HL-60 (cell line): ENCODE measurements around the gene PHACTR3.

ENCODE experiments used
- DNase-seq, 2 experiments: peaks; one replicate each; pipeline ENCODE4 v3.0.0-alpha.2; 2010 to 2020; ENCODE audit warnings: low read depth in 1 of 2, low spot score in 1 of 2
- H3K27ac ChIP-seq: fragments of 250-450 bp; sonication (Bioruptor Pico); replicated peaks from 2 replicates; pipeline ENCODE4 v1.5.1; 2020; ENCODE audit warnings: mild to moderate bottlenecking, moderate library complexity
- H3K27me3 ChIP-seq: fragments of 250-450 bp; sonication (Bioruptor Pico); 2 replicates; pipeline ENCODE4 v1.5.1; 2021; ENCODE audit warnings: mild to moderate bottlenecking, moderate library complexity; ENCODE audit not compliant: insufficient read depth, poor library complexity, severe bottlenecking
- H3K4me3 ChIP-seq: replicated peaks from 2 replicates; pipeline ENCODE4 v1.5.1; 2011; ENCODE audit warnings: mild to moderate bottlenecking, control low read depth, low read length; ENCODE audit not compliant: insufficient read depth
- CTCF ChIP-seq: IDR thresholded peaks from one replicate; pipeline ENCODE4 v1.5.1; 2011; ENCODE audit warnings: low read length, control low read depth, inconsistent platforms; ENCODE audit not compliant: insufficient read depth
- GABPA ChIP-seq: IDR thresholded peaks from 2 replicates; pipeline ENCODE4 v1.6.1; 2012; ENCODE audit warnings: low read depth
- POLR2AphosphoS5 ChIP-seq: IDR thresholded peaks from 2 replicates; pipeline ENCODE4 v1.6.1; 2012; ENCODE audit warnings: low read depth
- REST ChIP-seq: IDR thresholded peaks from 2 replicates; pipeline ENCODE4 v1.6.1; 2012; ENCODE audit warnings: low read depth; ENCODE audit not compliant: insufficient replicate concordance
- SPI1 ChIP-seq: IDR thresholded peaks from 2 replicates; pipeline ENCODE4 v1.6.1; 2012; ENCODE audit warnings: low read depth, mild to moderate bottlenecking, borderline replicate concordance

PHACTR3 gene

GRCh38 chr20:59666586-59666985, 62.2 kb downstream of the PHACTR3 start:
- no peak for DNase-seq
- no peak for TF ChIP-seq GABPA
- TF ChIP-seq SPI1 = no peak
- TF ChIP-seq POLR2AphosphoS5 = no peak
- TF ChIP-seq CTCF = no peak
- TF ChIP-seq REST = no peak
- H3K27me3 ChIP-seq = no peaks in the 10 kb centered on the region
- H3K4me3 ChIP-seq = no peak overlapping the region
- H3K27ac ChIP-seq = no peak overlapping the region

- Histone ChIP-seq H3K27me3 (no peaks in the 10 kb centered on the region), H3K27ac (no peak overlapping the region), H3K4me3 (no peak overlapping the region)
- DNase-seq = no peak
- TF ChIP-seq POLR2AphosphoS5 (no peak), REST (no peak), CTCF (no peak), SPI1 (no peak), GABPA (no peak)
Measured at GRCh38 chr20:59667131-59667530, 62.8 kb downstream of the PHACTR3 start.

GRCh38 chr20:59667981-59668515, 63.7 kb downstream of the PHACTR3 start:
- no peaks in the 10 kb centered on the region for H3K27me3 ChIP-seq
- H3K27ac ChIP-seq = no peak overlapping the region
- DNase-seq = no peak
- no peak for TF ChIP-seq POLR2AphosphoS5
- TF ChIP-seq CTCF = no peak
- TF ChIP-seq GABPA = no peak
- TF ChIP-seq SPI1 = no peak
- no peak for TF ChIP-seq REST
- H3K4me3 ChIP-seq = no peak overlapping the region
